PFSK-1 (cell line): ENCODE measurements around the gene GNG7.

Experiments used
- POLR2AphosphoS5 ChIP-seq: IDR thresholded peaks from 2 replicates; pipeline ENCODE4 v1.6.1; 2012; ENCODE audit warnings: low read depth, mild to moderate bottlenecking, control low read depth, low read length, moderate library complexity
- SIN3A ChIP-seq: IDR thresholded peaks from 2 replicates; pipeline ENCODE4 v1.6.1; 2012; ENCODE audit warnings: mild to moderate bottlenecking, low read length, moderate library complexity, borderline replicate concordance; ENCODE audit not compliant: insufficient read depth

- TF ChIP-seq POLR2AphosphoS5 = no peak
- TF ChIP-seq SIN3A = no peak
These were observed 127.4 kb downstream of the GNG7 start for GRCh38 chr19:2574971-2575630.
